Stimulated activated CD8-positive, alpha-beta memory T cell treated with anti-CD3 and anti-CD28 coated beads, Interleukin-7, amount 100 ng/mL, for 4 hours (primary cell): ENCODE data around the gene CAPN13.

Experiments
- DNase-seq, 2 donors: peaks; one replicate each; pipeline ENCODE4 v3.0.0-alpha.2; 2020; ENCODE audit warnings: low read depth in 2 of 2

Gene CAPN13

GRCh38 chr2:30786923-30787685 is 20.1 kb downstream of the CAPN13 start:
- DNase-seq: no peak

GRCh38 chr2:30784682-30785081 is 22.6 kb downstream of the CAPN13 start:
- DNase-seq: no peak

- no peak for DNase-seq
Measured at GRCh38 chr2:30781961-30782533, 25.2 kb downstream of the CAPN13 start.

GRCh38 chr2:30781451-30781850 is 25.8 kb downstream of the CAPN13 start:
- no peak for DNase-seq

GRCh38 chr2:30780776-30781330 is 26.4 kb downstream of the CAPN13 start:
- DNase-seq: no peak

GRCh38 chr2:30778611-30779010 is 28.6 kb downstream of the CAPN13 start:
- no peak for DNase-seq

- DNase-seq: no peak
Measured at GRCh38 chr2:30777661-30778505, 29.4 kb downstream of the CAPN13 start.

GRCh38 chr2:30776831-30777635 is 30.2 kb downstream of the CAPN13 start:
- DNase-seq: no peak

GRCh38 chr2:30775833-30776232 is 31.4 kb downstream of the CAPN13 start:
- DNase-seq: no peak

- no peak for DNase-seq
Measured at GRCh38 chr2:30772021-30772705, 35.1 kb downstream of the CAPN13 start.

- no peak for DNase-seq
Measured at GRCh38 chr2:30770816-30771576, 36.2 kb downstream of the CAPN13 start.

- DNase-seq: no peak
Measured at GRCh38 chr2:30769891-30770462, 37.3 kb downstream of the CAPN13 start.

- DNase-seq: no peak
Measured at GRCh38 chr2:30769481-30769780, 37.8 kb downstream of the CAPN13 start.

- no peak for DNase-seq
Measured at GRCh38 chr2:30768708-30769480, 38.4 kb downstream of the CAPN13 start.

GRCh38 chr2:30768036-30768686 is 39.1 kb downstream of the CAPN13 start:
- DNase-seq: no peak

- no peak for DNase-seq
Measured at GRCh38 chr2:30766666-30767065, 40.6 kb downstream of the CAPN13 start.

- DNase-seq: no peak
Measured at GRCh38 chr2:30765876-30766470, 41.3 kb downstream of the CAPN13 start.

GRCh38 chr2:30765191-30765590 is 42.1 kb downstream of the CAPN13 start:
- no peak for DNase-seq
